MCF 10A (cell line): Measurements from ENCODE around the gene SLC5A2. TPM values are rescaled to one million over a fixed set of nuclear protein-coding genes. Genes with fewer than 3 reads are reported as not detected.
"Not testable (repeated sequence)": the region's sequence is repeated elsewhere in the genome, so short reads cannot be mapped to it uniquely, and the experiment has no call there.

Experiments used
- BruUV-seq: library from RNA; stranded (reverse); fragments of 400-500 nt; replicated peaks from 2 replicates; lab custom pipeline; 2021; lab: Mats Ljungman, UMichigan
- CTCF ChIA-PET: fragments of 300-600 bp; sonication (Branson Sonifier 250); formaldehyde crosslinking; extraction: SDS; loops from one replicate; lab custom pipeline; 2021; ENCODE audit warnings: antibody characterized with exemption, inconsistent platforms; lab: Yijun Ruan, JAX
- POLR2A ChIA-PET: fragments of 300-600, 350-650 bp; sonication (Branson Sonifier 250); formaldehyde crosslinking; extraction: SDS; loops from one replicate; lab custom pipeline; 2020; ENCODE audit warnings: antibody characterized with exemption, inconsistent platforms; lab: Yijun Ruan, JAX
- DNase-seq: peaks from one replicate; pipeline ENCODE4 v3.0.0-alpha.2; 2018; ENCODE audit not compliant: unreplicated experiment
- H3K27ac Mint-ChIP-seq: one replicate; pipeline ENCODE4 v1.8.0; 2022; ENCODE audit warnings: mild to moderate bottlenecking, low read depth, mixed read lengths; ENCODE audit not compliant: unreplicated experiment
- H3K27me3 Mint-ChIP-seq: one replicate; pipeline ENCODE4 v1.8.0; 2022; ENCODE audit warnings: mixed read lengths; ENCODE audit not compliant: insufficient read depth, unreplicated experiment
- H3K36me3 Mint-ChIP-seq: one replicate; pipeline ENCODE4 v1.8.0; 2022; ENCODE audit warnings: mild to moderate bottlenecking, moderate library complexity, mixed read lengths; ENCODE audit not compliant: insufficient read depth, unreplicated experiment
- H3K4me1 Mint-ChIP-seq: one replicate; pipeline ENCODE4 v1.8.0; 2022; ENCODE audit warnings: mixed read lengths; ENCODE audit not compliant: insufficient read depth, unreplicated experiment
- H3K4me3 Mint-ChIP-seq: one replicate; pipeline ENCODE4 v1.8.0; 2022; ENCODE audit warnings: mild to moderate bottlenecking, moderate library complexity, mixed read lengths; ENCODE audit not compliant: unreplicated experiment
- H3K9me3 Mint-ChIP-seq: one replicate; pipeline ENCODE4 v1.8.0; 2022; ENCODE audit warnings: mixed read lengths; ENCODE audit not compliant: unreplicated experiment
- intact Hi-C: fragments of 100-400 bp; cut with micrococcal nuclease; formaldehyde crosslinking; loops from 2 replicates; pipeline ENCODE4 v1.14.1; 2022
- total RNA-seq: library from RNA; stranded (reverse); gene quantifications from 2 replicates; pipeline ENCODE4 v1.2.3, GENCODE V29; 2022
- TF ChIP-seq, protein P1 (sequence below): fragments of 200-600 bp; IDR thresholded peaks from one replicate; pipeline ENCODE4 v1.8.0; 2022; ENCODE audit warnings: antibody characterized with exemption, mild to moderate bottlenecking; ENCODE audit not compliant: unreplicated experiment

The SLC5A2 gene
- total RNA-seq, 1 experiment from 2014 or later = not detected

DNA sequence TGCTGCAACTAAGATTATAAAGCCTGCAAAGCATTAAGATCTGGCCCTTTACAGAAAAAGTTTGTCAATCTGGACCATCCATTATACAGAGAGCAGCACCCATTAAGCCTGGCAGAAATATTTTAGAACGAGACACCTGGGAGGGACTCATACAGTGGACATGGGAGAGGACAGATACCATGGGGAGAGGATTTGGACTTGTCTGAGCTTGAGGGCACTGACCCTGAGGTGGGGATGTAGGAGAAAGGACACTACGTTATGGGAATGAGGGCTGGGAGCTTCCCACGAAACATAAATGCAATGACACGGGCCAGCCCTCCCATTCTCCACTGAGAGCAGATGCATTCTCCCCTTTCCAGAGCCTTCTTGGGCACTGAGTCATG, 19.0 kb downstream of the SLC5A2 start:
- no peak for DNase-seq
- no TSS peak for BruUV-seq
- intact Hi-C loops = no loop called here
- TF ChIP-seq, protein P1, sequence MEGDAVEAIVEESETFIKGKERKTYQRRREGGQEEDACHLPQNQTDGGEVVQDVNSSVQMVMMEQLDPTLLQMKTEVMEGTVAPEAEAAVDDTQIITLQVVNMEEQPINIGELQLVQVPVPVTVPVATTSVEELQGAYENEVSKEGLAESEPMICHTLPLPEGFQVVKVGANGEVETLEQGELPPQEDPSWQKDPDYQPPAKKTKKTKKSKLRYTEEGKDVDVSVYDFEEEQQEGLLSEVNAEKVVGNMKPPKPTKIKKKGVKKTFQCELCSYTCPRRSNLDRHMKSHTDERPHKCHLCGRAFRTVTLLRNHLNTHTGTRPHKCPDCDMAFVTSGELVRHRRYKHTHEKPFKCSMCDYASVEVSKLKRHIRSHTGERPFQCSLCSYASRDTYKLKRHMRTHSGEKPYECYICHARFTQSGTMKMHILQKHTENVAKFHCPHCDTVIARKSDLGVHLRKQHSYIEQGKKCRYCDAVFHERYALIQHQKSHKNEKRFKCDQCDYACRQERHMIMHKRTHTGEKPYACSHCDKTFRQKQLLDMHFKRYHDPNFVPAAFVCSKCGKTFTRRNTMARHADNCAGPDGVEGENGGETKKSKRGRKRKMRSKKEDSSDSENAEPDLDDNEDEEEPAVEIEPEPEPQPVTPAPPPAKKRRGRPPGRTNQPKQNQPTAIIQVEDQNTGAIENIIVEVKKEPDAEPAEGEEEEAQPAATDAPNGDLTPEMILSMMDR = no peak
- no peak overlapping the region for H3K27ac Mint-ChIP-seq
- ChIA-PET POLR2A (no interaction called here), CTCF (interaction anchor here (2.0 kb wide), 1 partner anchor 41 kb away, joined by 6 read pairs; no protein-coding TSS in a partner anchor)
- peaks cover 1% of the 10 kb centered on the region for H3K4me1 Mint-ChIP-seq
- no peaks in the 10 kb centered on the region for H3K9me3 Mint-ChIP-seq
- H3K36me3 Mint-ChIP-seq = peaks cover 22% of the 10 kb centered on the region
- H3K27me3 Mint-ChIP-seq = no peaks in the 10 kb centered on the region
- H3K4me3 Mint-ChIP-seq = no peak overlapping the region

DNA sequence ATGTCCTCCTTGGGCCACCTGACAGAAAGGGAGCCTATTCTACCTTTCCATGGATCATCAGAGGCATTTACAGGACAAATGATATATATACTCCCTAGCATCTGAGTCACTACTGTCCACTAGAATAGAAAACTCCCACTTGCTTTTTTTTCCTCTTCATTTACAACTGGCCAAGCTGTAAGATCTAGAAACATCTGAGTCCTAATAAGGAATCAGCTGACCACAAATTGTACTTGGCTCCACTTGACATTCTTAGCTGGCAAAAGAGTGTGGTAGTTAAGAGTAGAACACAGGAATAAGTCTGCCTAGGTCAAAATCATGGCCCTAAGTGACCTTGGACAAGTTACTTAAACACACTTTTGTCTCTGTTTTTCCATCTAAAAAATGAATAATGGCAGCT, 20.1 kb downstream of the SLC5A2 start:
- ChIA-PET CTCF (interaction anchor here (1.1 to 2.0 kb wide), 3 partner anchors 28 to 365 kb away, joined by 3 to 6 read pairs (median 3); no protein-coding TSS in a partner anchor), POLR2A (interaction anchor here (1.2 kb wide), 1 partner anchor 13 kb away, joined by 3 read pairs; no protein-coding TSS in a partner anchor)
- Mint-ChIP-seq H3K4me1 (peaks cover 7% of the 10 kb centered on the region), H3K9me3 (no peaks in the 10 kb centered on the region), H3K4me3 (no peak overlapping the region), H3K27ac (peak overlapping the region; percentile 31), H3K36me3 (peaks cover 13% of the 10 kb centered on the region), H3K27me3 (no peaks in the 10 kb centered on the region)
- intact Hi-C loops = no loop called here
- TF ChIP-seq, protein P1 = no peak
- no peak for DNase-seq
- BruUV-seq = no TSS peak

DNA sequence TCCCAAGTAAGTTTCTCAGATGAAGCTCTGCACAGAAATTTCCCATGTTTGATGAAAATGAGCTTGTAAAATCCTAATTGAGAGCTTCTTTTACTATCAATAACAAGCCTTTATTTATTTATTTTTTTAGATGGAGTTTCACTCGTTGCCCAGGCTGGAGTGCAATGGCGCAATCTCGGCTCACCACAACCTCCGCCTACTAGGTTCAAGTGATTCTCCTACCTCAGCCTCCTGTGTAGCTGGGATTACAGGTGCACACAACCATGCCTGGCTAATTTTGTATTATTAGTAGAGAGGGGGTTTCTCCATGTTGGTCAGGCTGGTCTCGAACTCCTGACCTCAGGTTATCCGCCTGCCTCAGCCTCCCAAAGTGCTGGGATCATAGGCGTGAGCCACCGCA, 20.6 kb downstream of the SLC5A2 start:
- not testable (repeated sequence) for BruUV-seq

DNA sequence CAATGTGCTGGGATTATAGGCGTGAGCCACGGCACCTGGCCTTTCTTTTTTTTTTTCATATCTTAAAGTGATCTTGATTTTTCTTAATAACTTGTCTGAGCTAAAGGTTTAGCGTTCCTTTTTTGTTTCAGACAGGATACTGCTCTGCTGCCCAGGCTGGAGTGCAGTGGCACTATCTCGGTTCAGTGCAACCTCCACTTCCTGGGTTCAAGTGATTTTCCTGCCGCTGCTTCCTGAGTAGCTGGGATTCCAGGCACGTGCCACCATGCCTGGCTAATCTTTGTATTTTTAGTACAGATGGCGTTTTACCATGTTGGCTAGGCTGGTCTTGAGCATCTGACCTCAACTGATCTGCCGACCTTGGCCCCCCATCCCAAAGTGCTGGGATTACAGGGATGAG, 21.2 kb downstream of the SLC5A2 start:
- ChIA-PET POLR2A (no interaction called here), CTCF (no interaction called here)
- no peak overlapping the region for H3K4me3 Mint-ChIP-seq
- DNase-seq = no peak
- H3K27ac Mint-ChIP-seq = no peak overlapping the region
- TF ChIP-seq, protein P1 = no peak
- no TSS peak for BruUV-seq
- no peaks in the 10 kb centered on the region for H3K9me3 Mint-ChIP-seq
- intact Hi-C loops = no loop called here
- H3K27me3 Mint-ChIP-seq = no peaks in the 10 kb centered on the region
- peaks cover 13% of the 10 kb centered on the region for H3K36me3 Mint-ChIP-seq
- peaks cover 11% of the 10 kb centered on the region for H3K4me1 Mint-ChIP-seq

More for the DNA sequence above, 20.6 kb downstream of the SLC5A2 start:
- ChIA-PET CTCF (interaction anchor here (1.1 to 2.0 kb wide), 3 partner anchors 29 to 365 kb away, joined by 3 to 6 read pairs (median 3); no protein-coding TSS in a partner anchor), POLR2A (interaction anchor here (1.2 kb wide), 1 partner anchor 14 kb away, joined by 3 read pairs; no protein-coding TSS in a partner anchor)
- H3K4me3 Mint-ChIP-seq, DNase-seq, intact Hi-C loops, H3K4me1 Mint-ChIP-seq, H3K27ac Mint-ChIP-seq, H3K27me3 Mint-ChIP-seq, H3K9me3 Mint-ChIP-seq: not testable (repeated sequence)
- peaks cover 13% of the 10 kb centered on the region for H3K36me3 Mint-ChIP-seq
